ENCODE results near the gene TAF1C.

DNA sequence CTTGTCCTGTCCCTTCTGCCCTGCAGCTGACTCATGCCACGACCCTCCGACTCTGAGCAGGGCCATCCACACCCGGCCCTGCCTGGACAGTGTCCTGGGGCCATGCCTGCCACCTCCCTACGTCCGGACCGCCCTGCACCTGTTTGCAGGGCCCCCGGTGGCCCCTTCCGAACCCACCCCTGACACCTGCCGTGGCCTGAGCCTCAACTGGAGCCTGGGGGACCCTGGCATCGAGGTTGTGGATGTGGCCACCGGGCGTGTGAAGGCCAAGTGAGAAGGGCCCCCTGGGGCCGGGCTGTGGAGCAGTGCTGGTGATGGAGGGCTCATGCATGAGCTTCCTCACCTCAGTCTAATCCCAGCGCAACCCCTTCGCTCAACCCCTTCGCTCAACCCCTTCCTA is 9.2 kb upstream of the TAF1C start:
- TF ChIP-seq, protein P1, sequence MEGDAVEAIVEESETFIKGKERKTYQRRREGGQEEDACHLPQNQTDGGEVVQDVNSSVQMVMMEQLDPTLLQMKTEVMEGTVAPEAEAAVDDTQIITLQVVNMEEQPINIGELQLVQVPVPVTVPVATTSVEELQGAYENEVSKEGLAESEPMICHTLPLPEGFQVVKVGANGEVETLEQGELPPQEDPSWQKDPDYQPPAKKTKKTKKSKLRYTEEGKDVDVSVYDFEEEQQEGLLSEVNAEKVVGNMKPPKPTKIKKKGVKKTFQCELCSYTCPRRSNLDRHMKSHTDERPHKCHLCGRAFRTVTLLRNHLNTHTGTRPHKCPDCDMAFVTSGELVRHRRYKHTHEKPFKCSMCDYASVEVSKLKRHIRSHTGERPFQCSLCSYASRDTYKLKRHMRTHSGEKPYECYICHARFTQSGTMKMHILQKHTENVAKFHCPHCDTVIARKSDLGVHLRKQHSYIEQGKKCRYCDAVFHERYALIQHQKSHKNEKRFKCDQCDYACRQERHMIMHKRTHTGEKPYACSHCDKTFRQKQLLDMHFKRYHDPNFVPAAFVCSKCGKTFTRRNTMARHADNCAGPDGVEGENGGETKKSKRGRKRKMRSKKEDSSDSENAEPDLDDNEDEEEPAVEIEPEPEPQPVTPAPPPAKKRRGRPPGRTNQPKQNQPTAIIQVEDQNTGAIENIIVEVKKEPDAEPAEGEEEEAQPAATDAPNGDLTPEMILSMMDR (IDR thresholded peaks at IDR 0.05; ENCODE audit: low read length): no peak
- TF ChIP-seq EZH2 (optimal IDR thresholded peaks at IDR 0.05; ENCODE audit: low read depth, low read length): no peak
